Stromal cell of bone marrow (primary cell): ENCODE results near the gene MTX1.
"Not testable (repeated sequence)": the region's sequence is repeated elsewhere in the genome, so short reads cannot be mapped to it uniquely, and the experiment has no call there.

Experiments
- DNase-seq: peaks from one replicate; pipeline ENCODE4 v3.0.0-alpha.2; 2012; ENCODE audit warnings: low read depth

Gene MTX1, protein sequence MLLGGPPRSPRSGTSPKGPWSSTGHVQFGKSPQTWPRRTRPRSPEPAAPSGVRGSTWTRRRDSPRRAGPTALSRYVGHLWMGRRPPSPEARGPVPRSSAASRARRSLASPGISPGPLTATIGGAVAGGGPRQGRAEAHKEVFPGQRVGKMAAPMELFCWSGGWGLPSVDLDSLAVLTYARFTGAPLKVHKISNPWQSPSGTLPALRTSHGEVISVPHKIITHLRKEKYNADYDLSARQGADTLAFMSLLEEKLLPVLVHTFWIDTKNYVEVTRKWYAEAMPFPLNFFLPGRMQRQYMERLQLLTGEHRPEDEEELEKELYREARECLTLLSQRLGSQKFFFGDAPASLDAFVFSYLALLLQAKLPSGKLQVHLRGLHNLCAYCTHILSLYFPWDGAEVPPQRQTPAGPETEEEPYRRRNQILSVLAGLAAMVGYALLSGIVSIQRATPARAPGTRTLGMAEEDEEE

DNA sequence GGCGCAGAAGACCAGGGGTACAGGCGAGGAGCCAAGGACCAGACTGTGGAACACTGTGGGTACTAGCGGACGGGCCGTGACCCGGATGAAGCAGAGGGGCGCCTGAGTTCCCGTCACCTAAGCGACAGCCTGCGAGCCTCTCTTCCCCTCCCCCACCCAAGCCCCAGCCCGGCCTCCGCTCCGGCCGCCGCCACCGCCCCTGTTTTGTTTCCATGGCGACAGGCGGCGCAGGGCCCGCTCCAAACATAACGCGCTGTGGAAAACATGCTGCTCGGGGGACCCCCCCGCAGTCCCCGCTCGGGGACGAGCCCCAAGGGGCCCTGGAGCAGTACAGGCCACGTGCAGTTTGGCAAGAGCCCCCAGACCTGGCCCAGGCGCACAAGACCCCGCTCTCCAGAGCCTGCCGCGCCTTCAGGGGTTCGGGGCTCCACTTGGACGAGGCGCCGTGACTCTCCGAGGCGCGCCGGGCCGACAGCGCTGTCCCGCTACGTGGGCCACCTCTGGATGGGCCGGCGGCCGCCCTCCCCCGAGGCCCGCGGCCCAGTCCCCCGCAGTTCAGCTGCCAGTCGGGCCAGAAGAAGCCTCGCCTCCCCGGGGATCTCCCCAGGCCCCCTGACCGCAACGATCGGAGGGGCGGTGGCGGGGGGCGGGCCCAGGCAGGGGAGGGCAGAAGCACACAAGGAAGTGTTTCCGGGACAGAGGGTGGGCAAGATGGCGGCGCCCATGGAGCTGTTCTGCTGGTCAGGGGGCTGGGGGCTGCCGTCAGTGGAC, at the start of gene MTX1:
Gene MTX1, plus strand, starts transcription at position 155 of the 771 bp plus-strand sequence. Its CDS starts 110 bp downstream, at position 265.
- peak; percentile 87 for DNase-seq

- DNase-seq, result no peak
These were observed 49.5 kb upstream of the MTX1 start for GRCh38 chr1:155158991-155159390.

- DNase-seq, result no peak
These were observed 48.4 kb upstream of the MTX1 start for GRCh38 chr1:155160128-155160527.

- DNase-seq, result not testable (repeated sequence)
These were observed 45.9 kb upstream of the MTX1 start for GRCh38 chr1:155162631-155163030.

DNA sequence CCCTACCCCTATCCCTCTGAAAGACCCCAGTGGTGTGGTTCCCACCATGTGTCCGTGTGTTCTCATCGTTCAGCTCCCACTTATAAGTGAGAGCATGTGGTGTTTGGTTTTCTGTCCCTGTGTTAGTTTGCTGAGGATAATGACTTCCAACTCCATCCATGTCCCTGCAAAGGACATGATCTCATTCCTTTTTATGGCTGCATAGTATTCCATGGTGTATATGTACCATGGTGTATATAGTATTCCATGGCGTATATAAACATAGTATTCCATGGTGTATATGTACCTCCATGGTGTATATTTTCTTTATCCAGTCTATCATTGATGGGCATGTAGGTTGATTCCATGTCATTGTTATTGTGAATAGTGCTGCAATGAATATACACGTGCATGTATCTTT, 44.7 kb upstream of the MTX1 start:
- DNase-seq, result not testable (repeated sequence)

DNA sequence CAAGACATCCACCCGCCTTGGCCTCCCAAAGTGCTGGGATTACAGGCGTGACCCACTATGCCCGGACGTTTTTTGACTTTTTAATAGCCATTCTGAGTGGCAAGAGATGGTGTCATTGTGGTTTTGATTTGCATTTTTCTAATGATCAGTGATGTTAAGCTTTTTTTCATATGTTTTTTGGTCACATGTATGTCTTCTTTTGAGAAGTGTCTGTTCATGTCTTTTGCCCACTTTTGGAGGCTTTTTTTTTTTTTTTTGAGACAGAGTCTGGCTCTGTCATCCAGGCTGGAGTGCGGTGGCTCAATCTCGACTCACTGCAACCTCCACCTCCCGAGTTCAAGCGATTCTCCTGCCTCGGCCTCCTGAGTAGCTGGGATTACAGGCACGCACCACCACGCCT, 43.9 kb upstream of the MTX1 start:
- not testable (repeated sequence) for DNase-seq

- DNase-seq, result no peak
These were observed 42.4 kb upstream of the MTX1 start for GRCh38 chr1:155166051-155166470.

GRCh38 chr1:155166471-155167165, 41.9 kb upstream of the MTX1 start:
- DNase-seq, result no peak

GRCh38 chr1:155167166-155168104, 41.1 kb upstream of the MTX1 start:
- peak; percentile 56 for DNase-seq

DNA sequence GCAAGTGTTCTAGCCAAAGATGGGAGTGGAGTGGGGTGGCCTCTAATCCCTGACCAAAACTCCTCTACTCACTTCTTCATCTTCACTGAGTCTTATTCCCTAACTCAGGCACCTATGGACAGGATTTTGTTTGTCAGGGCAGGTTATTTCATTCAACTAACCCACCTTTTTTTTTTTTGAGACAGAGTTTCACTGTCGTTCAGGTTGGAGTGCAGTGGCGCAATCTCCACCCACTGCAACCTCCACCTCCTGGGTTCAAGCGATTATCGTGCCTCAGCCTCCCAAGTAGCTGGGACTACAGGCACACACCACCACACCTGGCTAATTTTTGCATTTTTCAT, 40.4 kb upstream of the MTX1 start:
- not testable (repeated sequence) for DNase-seq

GRCh38 chr1:155168456-155169210, 39.9 kb upstream of the MTX1 start:
- no peak for DNase-seq

- no peak for DNase-seq
These were observed 39.0 kb upstream of the MTX1 start for GRCh38 chr1:155169541-155169940.

DNA sequence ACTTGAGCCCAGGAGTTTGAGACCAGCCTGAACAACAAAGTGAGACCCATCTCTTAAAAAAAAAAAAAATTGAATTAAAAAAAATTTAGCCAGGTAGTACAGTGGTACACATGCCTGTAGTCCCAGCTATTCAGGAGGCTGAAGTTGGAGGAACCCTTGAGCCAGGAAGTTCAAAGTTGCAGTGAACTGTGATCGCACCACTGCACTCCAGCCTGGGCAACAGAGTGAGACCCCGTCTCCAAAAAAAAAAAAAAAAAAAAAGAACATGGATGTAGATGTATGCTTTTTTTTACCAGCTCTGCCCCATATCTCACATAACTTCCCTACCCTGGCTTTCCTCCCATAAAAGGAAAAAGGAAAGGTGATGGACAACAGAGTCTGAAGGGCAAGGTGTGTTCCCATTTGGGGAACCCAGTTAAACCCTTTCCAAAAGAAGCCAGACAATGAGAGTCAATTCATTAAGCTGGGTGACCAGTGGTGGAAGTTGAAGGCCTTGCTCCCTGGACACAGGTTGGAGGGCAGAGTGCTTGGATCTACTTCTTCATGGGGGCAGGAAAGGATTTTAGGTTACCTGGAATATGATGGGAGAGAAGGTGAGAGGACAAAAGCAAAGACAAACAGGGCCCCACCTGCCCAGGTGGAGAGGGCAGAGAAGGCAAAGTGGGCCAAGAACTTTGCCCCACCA, 38.3 kb upstream of the MTX1 start:
- no peak for DNase-seq

GRCh38 chr1:155170806-155171205, 37.7 kb upstream of the MTX1 start:
- DNase-seq, result no peak

GRCh38 chr1:155171836-155172731, 36.4 kb upstream of the MTX1 start:
- DNase-seq, result no peak

DNA sequence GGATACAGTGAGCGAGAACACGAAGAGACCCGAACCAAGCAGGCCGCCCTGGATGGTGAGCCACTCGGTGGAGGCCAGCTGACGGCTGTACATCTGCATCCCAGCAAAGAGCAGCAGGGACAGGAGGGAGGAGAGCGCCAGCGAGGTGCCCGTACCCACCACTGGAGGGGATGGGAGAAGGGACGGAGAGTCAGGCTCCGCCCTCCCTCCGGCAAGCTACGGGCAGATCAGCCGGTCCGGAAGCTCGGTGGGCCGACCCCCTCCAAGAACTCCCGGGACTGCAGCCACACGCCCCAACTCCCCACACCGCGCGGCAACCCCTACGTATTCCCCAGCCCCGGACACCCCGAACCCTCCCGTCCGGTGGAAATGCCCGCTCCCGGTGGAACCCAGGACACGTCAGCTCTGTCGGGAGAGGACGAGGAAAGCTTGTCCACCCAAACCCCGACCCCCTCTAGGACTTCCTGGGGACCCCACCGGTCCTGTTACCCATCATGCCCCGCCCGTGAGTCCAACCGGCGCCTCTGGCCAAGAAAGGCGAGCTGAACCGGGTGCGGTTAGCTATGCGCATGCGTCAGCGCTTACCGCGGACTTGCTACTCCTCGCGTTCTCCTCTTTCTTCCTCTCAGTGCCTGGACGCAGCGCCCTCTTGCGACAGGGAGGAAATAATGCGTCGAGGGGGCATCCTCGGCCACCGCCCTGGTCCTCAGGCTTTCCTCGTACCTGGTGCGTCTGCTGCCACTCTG, 35.6 kb upstream of the MTX1 start, which contains the start of gene KRTCAP2:
Gene KRTCAP2, minus strand, starts transcription at position 573 of the 746 bp plus-strand sequence. Its CDS starts 80 bp downstream, at position 493.
- DNase-seq, result peak; percentile 92

DNA sequence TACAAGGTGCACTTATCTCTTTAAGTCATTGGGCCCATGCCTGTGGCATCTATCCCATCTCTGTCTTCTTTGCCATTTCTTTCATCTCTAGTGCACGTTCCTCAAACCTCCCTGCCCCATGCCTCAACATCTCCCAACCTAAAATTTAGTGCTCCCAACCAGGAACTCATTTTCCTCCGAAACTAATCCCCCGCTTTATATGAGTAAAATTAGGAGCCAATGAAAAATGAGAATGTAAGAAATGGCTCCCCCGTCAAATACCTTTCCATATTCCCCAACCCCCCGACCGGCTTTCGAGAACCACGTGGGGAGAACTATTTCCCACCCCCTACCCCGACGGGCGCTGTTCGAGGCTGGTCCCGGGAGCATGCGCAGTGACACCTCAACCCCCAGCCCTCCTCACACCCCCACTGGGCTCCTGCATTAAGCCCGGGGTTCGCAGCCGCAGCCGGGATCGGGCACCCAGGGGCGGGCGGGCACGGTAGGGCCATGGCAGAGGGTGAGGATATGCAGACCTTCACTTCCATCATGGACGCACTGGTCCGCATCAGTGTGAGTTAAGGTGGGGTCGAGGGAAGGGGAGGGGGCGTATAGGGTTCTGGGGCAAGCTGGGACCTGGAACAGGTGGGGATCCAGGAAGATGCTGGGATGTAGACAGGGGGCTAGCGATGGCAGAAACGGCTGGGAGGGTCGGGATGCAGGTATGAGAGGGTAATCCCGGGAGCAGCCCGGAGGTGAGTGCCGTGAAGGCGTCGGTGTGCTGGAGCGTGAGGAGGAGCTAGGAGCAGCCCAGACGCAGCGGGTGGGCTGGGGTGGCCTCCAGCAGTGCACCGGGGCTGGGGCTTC, 34.8 kb upstream of the MTX1 start, which contains the start of gene TRIM46:
Gene TRIM46, plus strand, starts transcription at position 372 of the 846 bp plus-strand sequence. Its CDS starts 118 bp downstream, at position 490.
- no peak for DNase-seq
